H1 (cell line): ENCODE data around the gene CDH11. TPM values are rescaled to one million over a fixed set of nuclear protein-coding genes. Genes with fewer than 3 reads are reported as not detected.

ENCODE experiments used
- CTCF ChIA-PET: fragments of 300-600 bp; sonication (Branson Sonifier 250); formaldehyde crosslinking; loops from one replicate; lab custom pipeline; 2021; ENCODE audit not compliant: partially characterized antibody; lab: Charles Lee
- POLR2A ChIA-PET: fragments of 300-600 bp; sonication (Branson Sonifier 250); formaldehyde crosslinking; loops from one replicate; lab custom pipeline; 2021; ENCODE audit warnings: inconsistent platforms; ENCODE audit not compliant: partially characterized antibody; lab: Charles Lee
- DNase-seq, 2 experiments: peaks; one replicate each; pipeline versions ENCODE4 v3.0.0 to v3.0.0-alpha.2; 2010 to 2022; ENCODE audit warnings: low spot score in 2 of 2, low read depth in 1 of 2, mixed read lengths in 1 of 2
- FAIRE-seq: peaks from 2 replicates; lab custom pipeline; 2011; peaks lifted over from hg19 to GRCh38; lab: Jason Lieb, UNC
- H2AFZ ChIP-seq: 2 replicates; pipeline ENCODE4 v1.8.1; 2012; ENCODE audit warnings: low read length, inconsistent platforms
- H2AK5ac ChIP-seq: 2 replicates; pipeline ENCODE4 v1.6.1; 2013; ENCODE audit warnings: low read depth, low read length
- H2BK120ac ChIP-seq: replicated peaks from 2 replicates; pipeline ENCODE3; 2013; ENCODE audit warnings: low read depth, low read length, inconsistent platforms
- H2BK12ac ChIP-seq: 2 replicates; pipeline ENCODE4 v1.6.1; 2013; ENCODE audit warnings: low read depth, low read length
- H2BK15ac ChIP-seq: 2 replicates; pipeline ENCODE4 v1.6.1; 2013; ENCODE audit warnings: low read length
- H2BK20ac ChIP-seq: 2 replicates; pipeline ENCODE4 v1.6.1; 2013; ENCODE audit warnings: low read length
- H2BK5ac ChIP-seq: 2 replicates; pipeline ENCODE4 v1.6.1; 2013; ENCODE audit warnings: low read depth, low read length
- H3K14ac ChIP-seq: 2 replicates; pipeline ENCODE4 v1.6.1; 2013; ENCODE audit warnings: inconsistent platforms; ENCODE audit not compliant: insufficient read length
- H3K18ac ChIP-seq: 2 replicates; pipeline ENCODE4 v1.6.1; 2013; ENCODE audit warnings: low read length; ENCODE audit errors: extremely low read depth
- H3K23ac ChIP-seq: 2 replicates; pipeline ENCODE4 v1.6.1; 2013; ENCODE audit warnings: inconsistent platforms; ENCODE audit not compliant: insufficient read length
- H3K23me2 ChIP-seq: 2 replicates; pipeline ENCODE4 v1.6.1; 2013; ENCODE audit warnings: low read depth, low read length
- H3K27ac ChIP-seq: 2 replicates; pipeline ENCODE4 v1.6.1; 2011; ENCODE audit warnings: low read depth, low read length, inconsistent platforms
- H3K27me3 ChIP-seq, 4 experiments: replicated peaks in 1 of 4; 1 replicate in 1 of 4; 2 replicates in 3 of 4; pipeline versions ENCODE4 v1.6.1 to v1.8.1; 2011 to 2013; ENCODE audit warnings: low read length in 3 of 4, mild to moderate bottlenecking in 3 of 4, inconsistent platforms in 2 of 4, mixed read lengths in 2 of 4, moderate library complexity in 1 of 4; ENCODE audit not compliant: control insufficient read depth in 3 of 4, insufficient read depth in 3 of 4; ENCODE audit errors: extremely low read depth in 1 of 4
- H3K36me3 ChIP-seq, 4 experiments: 2 replicates each; pipeline versions ENCODE4 v1.6.1 to v1.8.1; 2011 to 2013; ENCODE audit warnings: mild to moderate bottlenecking in 4 of 4, low read length in 3 of 4, moderate library complexity in 2 of 4, control low read depth in 1 of 4, inconsistent platforms in 1 of 4; ENCODE audit not compliant: insufficient read depth in 4 of 4, control insufficient read depth in 2 of 4
- H3K4ac ChIP-seq: replicated peaks from 2 replicates; pipeline ENCODE3; 2013; ENCODE audit warnings: low read length, low read depth, mixed read lengths, inconsistent platforms; ENCODE audit not compliant: insufficient read length
- H3K4me1 ChIP-seq, 4 experiments: replicated peaks in 1 of 4; 1 replicate in 1 of 4; 2 replicates in 3 of 4; pipeline versions ENCODE4 v1.6.1 to v1.8.1; 2011 to 2013; ENCODE audit warnings: low read length in 3 of 4, inconsistent platforms in 2 of 4, mixed read lengths in 1 of 4; ENCODE audit not compliant: insufficient read depth in 4 of 4, control insufficient read depth in 3 of 4
- H3K4me2 ChIP-seq, 2 experiments: 2 replicates each; pipeline versions ENCODE4 v1.6.1 to v1.8.1; 2011 to 2013; ENCODE audit warnings: low read depth in 2 of 2, low read length in 2 of 2, control low read depth in 1 of 2, inconsistent platforms in 1 of 2, mild to moderate bottlenecking in 1 of 2; ENCODE audit not compliant: insufficient read depth in 1 of 2
- H3K4me3 ChIP-seq, 4 experiments: fragments of 200-600, 300-600 bp in 1 of 4; sonication (generic), shearing (Covaris generic), sonication (Bioruptor Twin) in 1 of 4; 2 replicates each; pipeline versions ENCODE4 v1.5.1 to v1.8.1; 2011 to 2016; ENCODE audit warnings: low read length in 4 of 4, low read depth in 3 of 4, control low read depth in 2 of 4, inconsistent platforms in 2 of 4, mild to moderate bottlenecking in 2 of 4, mixed read lengths in 1 of 4, moderate library complexity in 1 of 4; ENCODE audit not compliant: insufficient read depth in 2 of 4; ENCODE audit errors: extremely low read depth in 1 of 4
- H3K56ac ChIP-seq: replicated peaks from 2 replicates; pipeline ENCODE3; 2013; ENCODE audit warnings: low read depth, mild to moderate bottlenecking, mixed read lengths, low read length, inconsistent platforms; ENCODE audit not compliant: insufficient read length
- H3K79me1 ChIP-seq: 2 replicates; pipeline ENCODE4 v1.6.1; 2013; ENCODE audit warnings: low read depth, low read length, control low read depth
- H3K79me2 ChIP-seq, 2 experiments: 2 replicates each; pipeline versions ENCODE4 v1.6.1 to v1.8.1; 2012 to 2013; ENCODE audit warnings: low read length in 2 of 2, mild to moderate bottlenecking in 2 of 2, inconsistent platforms in 1 of 2; ENCODE audit not compliant: insufficient read depth in 2 of 2, control insufficient read depth in 1 of 2
- H3K9ac ChIP-seq, 4 experiments: replicated peaks in 1 of 4; 1 replicate in 1 of 4; 2 replicates in 3 of 4; pipeline versions ENCODE4 v1.6.1 to v1.8.1; 2011 to 2013; ENCODE audit warnings: low read depth in 3 of 4, low read length in 3 of 4, control low read depth in 2 of 4, mild to moderate bottlenecking in 2 of 4, moderate library complexity in 2 of 4, inconsistent platforms in 1 of 4; ENCODE audit errors: extremely low read depth in 1 of 4
- H3K9me3 ChIP-seq, 2 experiments: 2 replicates each; pipeline versions ENCODE4 v1.6.1 to v1.8.1; 2012 to 2013; ENCODE audit warnings: mild to moderate bottlenecking in 2 of 2, moderate library complexity in 2 of 2, control low read depth in 1 of 2, inconsistent platforms in 1 of 2, low read depth in 1 of 2, low read length in 1 of 2, mixed read lengths in 1 of 2; ENCODE audit not compliant: insufficient read depth in 2 of 2
- H4K20me1 ChIP-seq, 2 experiments: replicated peaks in 1 of 2; 2 replicates each; pipeline versions ENCODE3 to v1.8.1; 2011 to 2013; ENCODE audit warnings: inconsistent platforms in 2 of 2, low read length in 2 of 2, mild to moderate bottlenecking in 1 of 2; ENCODE audit not compliant: insufficient read depth in 2 of 2, control insufficient read depth in 1 of 2
- H4K5ac ChIP-seq: 2 replicates; pipeline ENCODE4 v1.6.1; 2013; ENCODE audit warnings: low read length, low read depth, mixed read lengths, inconsistent platforms; ENCODE audit not compliant: insufficient read length
- H4K8ac ChIP-seq: 2 replicates; pipeline ENCODE4 v1.8.0; 2013; ENCODE audit warnings: mild to moderate bottlenecking, moderate library complexity, low read length, inconsistent platforms; ENCODE audit not compliant: insufficient read depth; ENCODE audit errors: extremely low read depth
- H4K91ac ChIP-seq: replicated peaks from 2 replicates; pipeline ENCODE3; 2013; ENCODE audit warnings: low read length, mixed read lengths, inconsistent platforms; ENCODE audit not compliant: insufficient read length
- ASH2L ChIP-seq: fragments of 200-600, 300-600 bp; sonication (generic); IDR thresholded peaks from one replicate; pipeline ENCODE4 v1.7.1; 2017; ENCODE audit warnings: low read length
- BCL11A ChIP-seq, 2 experiments: IDR thresholded peaks; one replicate each; pipeline ENCODE4 v1.6.1; 2011; ENCODE audit warnings: low read depth in 2 of 2, low read length in 2 of 2, mild to moderate bottlenecking in 2 of 2
- EZH2 ChIP-seq: fragments of 200-600 bp; sonication (generic); IDR thresholded peaks from 2 replicates; pipeline ENCODE4 v1.7.1; 2012; ENCODE audit warnings: low read depth, mild to moderate bottlenecking, moderate library complexity, low read length, inconsistent platforms; ENCODE audit not compliant: severe bottlenecking
- POU5F1 ChIP-seq: IDR thresholded peaks from 2 replicates; pipeline ENCODE4 v1.6.1; 2011; ENCODE audit warnings: low read depth, mild to moderate bottlenecking, low read length, moderate library complexity
- RAD21 ChIP-seq, 2 experiments: IDR thresholded peaks in 1 of 2; conservative IDR thresholded peaks in 1 of 2; 2 replicates each; pipeline ENCODE4 v1.6.1; 2011; ENCODE audit warnings: low read depth in 2 of 2, low read length in 2 of 2, improper control_type of control experiment in 1 of 2, inconsistent platforms in 1 of 2, mild to moderate bottlenecking in 1 of 2, moderate library complexity in 1 of 2
- RBBP5 ChIP-seq: IDR thresholded peaks from 2 replicates; pipeline ENCODE4 v1.7.1; 2012; ENCODE audit warnings: low read depth, mild to moderate bottlenecking, inconsistent platforms, low read length, moderate library complexity, borderline replicate concordance
- SUZ12 ChIP-seq: fragments of 200-600 bp; sonication (generic); IDR thresholded peaks from 2 replicates; pipeline ENCODE4 v1.6.1; 2012; ENCODE audit warnings: mild to moderate bottlenecking, inconsistent platforms, low read length, moderate library complexity, mixed read lengths
- TAF1 ChIP-seq: IDR thresholded peaks from 2 replicates; pipeline ENCODE4 v1.6.1; 2011; ENCODE audit warnings: mild to moderate bottlenecking, low read depth, low read length
- ZNF274 ChIP-seq: IDR thresholded peaks from 2 replicates; pipeline ENCODE4 v1.7.0; 2012; ENCODE audit warnings: low read length, borderline replicate concordance; ENCODE audit errors: extremely low read depth
- WGBS, 2 experiments: shearing (Covaris generic) in 1 of 2; methylation state at CpG; one replicate each; pipeline versions ENCODE4 v1.1.6 to v1.1.7; 2013 to 2015; ENCODE audit warnings: low lambda C conversion rate in 2 of 2, mixed read lengths in 2 of 2, inconsistent platforms in 1 of 2, low coverage in 1 of 2, missing lambda C conversion rate in 1 of 2; ENCODE audit not compliant: insufficient replicate concordance in 2 of 2, insufficient coverage in 1 of 2, insufficient read length in 1 of 2; ENCODE audit errors: extremely low coverage in 1 of 2, missing lambda C conversion rate in 1 of 2; 5-methylcytosine and 5-hydroxymethylcytosine counted together
- polyA plus RNA-seq, 7 experiments: library from polyadenylated mRNA; depleted of rRNA in 3 of 7; stranded (reverse) in 5 of 7; unstranded in 2 of 7; fragments of >200 nt in 5 of 7; fragments of 200-250 nt in 2 of 7; gene quantifications; 1 replicate in 5 of 7; 2 replicates in 1 of 7; 4 replicates in 1 of 7; pipeline versions ENCODE4 v1.2.1 to v1.2.3, GENCODE V29; 2011 to 2013; ENCODE audit warnings: missing spikeins in 2 of 7, mixed read lengths in 2 of 7
- total RNA-seq: library from RNA; stranded (reverse); fragmentation: NEBNext Ultra II Directional; extraction: Animal tissue kit (Norgen Biotek cat#: 25700); gene quantifications from 2 replicates; pipeline ENCODE4 v1.2.1, GENCODE V29; 2021
- TF ChIP-seq, protein P1 (sequence below), 3 experiments: IDR thresholded peaks; 1 replicate in 2 of 3; 2 replicates in 1 of 3; pipeline versions ENCODE4 v1.5.1 to v1.6.1; 2011; ENCODE audit warnings: low read length in 3 of 3, mild to moderate bottlenecking in 3 of 3, inconsistent platforms in 2 of 3, low read depth in 1 of 3, moderate library complexity in 1 of 3; ENCODE audit not compliant: insufficient read depth in 1 of 3; ENCODE audit errors: control extremely low read depth in 1 of 3

The CDH11 gene
- total and polyA plus RNA-seq, 2 of the 8 experiments (the other 6 are each of a cell fraction or from before 2014, with no cell fraction given) = 3.3 to 8.4 TPM

DNA sequence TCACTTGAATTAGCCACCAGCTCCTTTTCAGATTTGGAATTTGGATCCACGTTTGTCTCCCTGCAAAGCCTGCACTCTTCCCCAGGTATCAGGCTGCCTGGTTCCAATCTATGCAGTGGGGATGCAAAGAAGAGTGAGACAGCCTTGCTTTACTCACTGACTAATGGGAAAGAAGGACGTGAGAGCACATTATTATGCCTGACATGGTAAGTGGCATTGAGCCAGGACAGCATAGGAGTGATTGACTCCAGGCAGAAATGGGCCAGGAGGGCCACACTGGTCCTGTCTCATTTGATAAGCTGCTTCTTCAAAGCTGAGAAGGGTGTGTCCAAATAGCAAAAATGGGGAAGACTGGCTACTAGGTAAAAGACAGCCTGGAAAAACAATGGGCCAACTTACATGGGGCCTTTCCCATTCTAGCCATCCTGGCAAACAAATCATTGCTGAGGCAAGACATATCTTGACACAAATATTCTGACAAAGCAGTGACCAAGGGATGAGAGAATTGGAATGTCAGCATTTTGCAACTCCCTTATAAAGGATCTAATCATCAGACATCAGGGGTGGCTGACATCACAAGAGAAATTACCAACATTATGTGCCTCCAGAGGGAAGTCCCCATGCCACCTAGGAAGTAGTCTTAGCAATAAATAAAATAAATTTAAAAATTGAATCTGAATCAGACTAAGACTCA is 38.6 kb downstream of the CDH11 start:
- 65% methylated on average over 2 of the region's 2 CpGs; no CpG with 5 or more reads in 1 of the 2 experiments for WGBS, 2 experiments
- H3K79me1 ChIP-seq = no peaks in the 10 kb centered on the region
- no peak overlapping the region for H3K18ac ChIP-seq
- no peak for FAIRE-seq
- CTCF ChIA-PET = no interaction called here
- H3K79me2 ChIP-seq = no peaks in the 10 kb centered on the region
- H3K9ac ChIP-seq = no peak overlapping the region
- H3K23ac ChIP-seq = no peak overlapping the region
- H2AK5ac ChIP-seq = no peak overlapping the region
- H2BK12ac ChIP-seq = no peak overlapping the region
- no peak overlapping the region for H4K5ac ChIP-seq
- no peak overlapping the region for H2AFZ ChIP-seq
- H3K14ac ChIP-seq = no peak overlapping the region
- no peaks in the 10 kb centered on the region for H3K27me3 ChIP-seq
- H2BK15ac ChIP-seq = no peak overlapping the region
- no peak overlapping the region for H4K8ac ChIP-seq
- no peaks in the 10 kb centered on the region for H3K23me2 ChIP-seq
- no peak overlapping the region for H2BK20ac ChIP-seq
- H3K4ac ChIP-seq = no peak overlapping the region
- no peak overlapping the region for H3K4me2 ChIP-seq
- no peak for DNase-seq
- H4K20me1 ChIP-seq = no peaks in the 10 kb centered on the region
- H2BK120ac ChIP-seq = no peak overlapping the region
- H3K36me3 ChIP-seq = no peaks in the 10 kb centered on the region
- no peak overlapping the region; the same call in 1 of the 2 replicates for H3K27ac ChIP-seq
- POLR2A ChIA-PET = no interaction called here
- H3K9me3 ChIP-seq = no peaks in the 10 kb centered on the region
- no peak overlapping the region for H2BK5ac ChIP-seq
- H3K4me1 ChIP-seq = no peaks in the 10 kb centered on the region; a peak in 1 of 7 replicates
- H3K56ac ChIP-seq = no peak overlapping the region
- no peak overlapping the region for H4K91ac ChIP-seq
- no peak overlapping the region for H3K4me3 ChIP-seq
- TF ChIP-seq TAF1 (no peak), POU5F1 (no peak), EZH2 (no peak), ZNF274 (no peak), SUZ12 (no peak), BCL11A (IDR thresholded peaks at IDR 0.05; ENCODE audit: low read depth in 2 of 2, low read length in 2 of 2) (no peak), RBBP5 (no peak), RAD21 (IDR thresholded peaks at IDR 0.05 in 1 of 2, conservative IDR thresholded peaks at IDR 0.05 in 1 of 2; ENCODE audit: low read depth in 2 of 2, low read length in 2 of 2) (no peak), ASH2L (no peak)
- TF ChIP-seq, protein P1, sequence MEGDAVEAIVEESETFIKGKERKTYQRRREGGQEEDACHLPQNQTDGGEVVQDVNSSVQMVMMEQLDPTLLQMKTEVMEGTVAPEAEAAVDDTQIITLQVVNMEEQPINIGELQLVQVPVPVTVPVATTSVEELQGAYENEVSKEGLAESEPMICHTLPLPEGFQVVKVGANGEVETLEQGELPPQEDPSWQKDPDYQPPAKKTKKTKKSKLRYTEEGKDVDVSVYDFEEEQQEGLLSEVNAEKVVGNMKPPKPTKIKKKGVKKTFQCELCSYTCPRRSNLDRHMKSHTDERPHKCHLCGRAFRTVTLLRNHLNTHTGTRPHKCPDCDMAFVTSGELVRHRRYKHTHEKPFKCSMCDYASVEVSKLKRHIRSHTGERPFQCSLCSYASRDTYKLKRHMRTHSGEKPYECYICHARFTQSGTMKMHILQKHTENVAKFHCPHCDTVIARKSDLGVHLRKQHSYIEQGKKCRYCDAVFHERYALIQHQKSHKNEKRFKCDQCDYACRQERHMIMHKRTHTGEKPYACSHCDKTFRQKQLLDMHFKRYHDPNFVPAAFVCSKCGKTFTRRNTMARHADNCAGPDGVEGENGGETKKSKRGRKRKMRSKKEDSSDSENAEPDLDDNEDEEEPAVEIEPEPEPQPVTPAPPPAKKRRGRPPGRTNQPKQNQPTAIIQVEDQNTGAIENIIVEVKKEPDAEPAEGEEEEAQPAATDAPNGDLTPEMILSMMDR (IDR thresholded peaks at IDR 0.05; ENCODE audit: control extremely low read depth in 1 of 3, insufficient read depth in 1 of 3, low read depth in 1 of 3, low read length in 3 of 3) = no peak
